HCT116 (cell line): ENCODE data around the gene HSDL2. TPM values are rescaled to one million over a fixed set of nuclear protein-coding genes. Genes with fewer than 3 reads are reported as not detected.
A peak's percentile ranks its signal among the peaks of the same experiment; 100 is the strongest.

ENCODE experiments used
- ATAC-seq: fragments of 200-7000 bp; cut with Tn5 transposase; 2 replicates; pipeline ENCODE4 v1.9.1; 2020; ENCODE audit warnings: mild to moderate bottlenecking, moderate library complexity
- BruUV-seq: library from RNA; stranded (reverse); fragments of 400-500 nt; replicated peaks from 2 replicates; lab custom pipeline; 2021; lab: Mats Ljungman, UMichigan
- CTCF ChIA-PET: fragments of 300-600 bp; sonication (Branson Sonifier 250); formaldehyde crosslinking; loops from one replicate; lab custom pipeline; 2021; ENCODE audit warnings: antibody characterized with exemption; lab: Charles Lee
- POLR2A ChIA-PET: fragments of 300-600, 350-600 bp; sonication (Branson Sonifier 250); formaldehyde crosslinking; loops from one replicate; lab custom pipeline; 2021; ENCODE audit warnings: antibody characterized with exemption; lab: Charles Lee
- RAD21 ChIA-PET, 2 experiments: fragments of 300-600 bp; sonication (Branson Sonifier 250); formaldehyde crosslinking; loops; one replicate each; lab custom pipeline; 2023; ENCODE audit warnings: low total read pairs in 2 of 2; ENCODE audit not compliant: uncharacterized antibody in 2 of 2, unreplicated experiment in 2 of 2, low non-redundant PET in 1 of 2; lab: Charles Lee
- DNase-seq: peaks from one replicate; pipeline ENCODE4 v3.0.0-alpha.2; 2010; ENCODE audit warnings: low read depth, low spot score
- H2AFZ ChIP-seq: fragments of 200-600 bp; shearing (Covaris generic), sonication (generic); 2 replicates; pipeline ENCODE4 v1.6.1; 2017; ENCODE audit warnings: low read depth, mixed run types, mixed read lengths, antibody characterized with exemption, low read length; ENCODE audit not compliant: poor library complexity, severe bottlenecking
- H3K27ac ChIP-seq: 2 replicates; pipeline ENCODE4 v1.5.1; 2012; ENCODE audit warnings: low read depth, low read length
- H3K27me3 ChIP-seq: fragments of 200-600 bp; sonication (generic); 2 replicates; pipeline ENCODE4 v1.6.1; 2016; ENCODE audit warnings: mixed run types, low read length, mixed read lengths; ENCODE audit not compliant: insufficient read depth
- H3K36me3 ChIP-seq, 2 experiments: fragments of 200-500 bp in 1 of 2; fragments of 200-600 bp in 1 of 2; sonication (Bioruptor generic) in 1 of 2; sonication (generic) in 1 of 2; 2 replicates each; pipeline versions ENCODE4 v1.5.1 to v1.6.1; 2014 to 2016; ENCODE audit warnings: low read length in 2 of 2, inconsistent platforms in 1 of 2, mixed read lengths in 1 of 2, mixed run types in 1 of 2; ENCODE audit not compliant: insufficient read depth in 2 of 2, control insufficient read depth in 1 of 2
- H3K4me1 ChIP-seq, 2 experiments: fragments of 200-600 bp in 1 of 2; sonication (generic) in 1 of 2; 2 replicates each; pipeline versions ENCODE4 v1.5.1 to v1.6.1; 2012 to 2017; ENCODE audit warnings: low read length in 2 of 2, inconsistent platforms in 1 of 2, mild to moderate bottlenecking in 1 of 2, mixed read lengths in 1 of 2, mixed run types in 1 of 2, moderate library complexity in 1 of 2; ENCODE audit not compliant: insufficient read depth in 2 of 2, control insufficient read depth in 1 of 2
- H3K4me2 ChIP-seq: fragments of 200-600 bp; sonication (generic); 2 replicates; pipeline ENCODE4 v1.6.1; 2017; ENCODE audit warnings: mixed run types, low read length, mixed read lengths
- H3K4me3 ChIP-seq, 2 experiments: fragments of 200-600 bp in 1 of 2; sonication (generic) in 1 of 2; replicated peaks in 1 of 2; 2 replicates each; pipeline ENCODE4 v1.5.1; 2011 to 2016; ENCODE audit warnings: low read length in 2 of 2, control low read depth in 1 of 2, low read depth in 1 of 2, mild to moderate bottlenecking in 1 of 2, mixed read lengths in 1 of 2, mixed run types in 1 of 2
- H3K79me2 ChIP-seq: fragments of 200-600 bp; sonication (generic); 2 replicates; pipeline ENCODE4 v1.6.1; 2017; ENCODE audit warnings: mild to moderate bottlenecking, mixed run types, low read length, moderate library complexity, mixed read lengths; ENCODE audit not compliant: insufficient read depth
- H3K9ac ChIP-seq: fragments of 200-600 bp; sonication (generic); 2 replicates; pipeline ENCODE4 v1.6.1; 2016; ENCODE audit warnings: low read length, mixed read lengths
- H3K9me2 ChIP-seq: fragments of 200-600 bp; sonication (generic), shearing (Covaris generic); 2 replicates; pipeline ENCODE4 v1.6.1; 2017; ENCODE audit warnings: mixed run types, mild to moderate bottlenecking, moderate library complexity; ENCODE audit not compliant: insufficient read depth
- H3K9me3 ChIP-seq, 2 experiments: fragments of 200-500 bp in 1 of 2; fragments of 200-600 bp in 1 of 2; sonication (Bioruptor generic) in 1 of 2; sonication (generic) in 1 of 2; 2 replicates each; pipeline ENCODE4 v1.6.1; 2014 to 2017; ENCODE audit warnings: low read length in 2 of 2, mixed read lengths in 2 of 2, inconsistent platforms in 1 of 2, low read depth in 1 of 2, mild to moderate bottlenecking in 1 of 2, mixed run types in 1 of 2, moderate library complexity in 1 of 2; ENCODE audit not compliant: control insufficient read depth in 1 of 2, insufficient read depth in 1 of 2
- H4K20me1 ChIP-seq: fragments of 200-600 bp; sonication (generic), shearing (Covaris generic); 2 replicates; pipeline ENCODE4 v1.6.1; 2017; ENCODE audit warnings: mixed run types, mild to moderate bottlenecking, moderate library complexity; ENCODE audit not compliant: insufficient read depth
- CBX3 ChIP-seq: IDR thresholded peaks from 2 replicates; pipeline ENCODE4 v1.6.1; 2012; ENCODE audit warnings: low read depth
- CEBPB ChIP-seq: IDR thresholded peaks from 2 replicates; pipeline ENCODE4 v1.6.1; 2012; ENCODE audit warnings: low read depth
- EGR1 ChIP-seq: IDR thresholded peaks from 2 replicates; pipeline ENCODE4 v1.6.1; 2012; ENCODE audit warnings: low read depth
- ELF1 ChIP-seq: IDR thresholded peaks from 2 replicates; pipeline ENCODE4 v1.6.1; 2012; ENCODE audit warnings: low read depth, borderline replicate concordance
- EZH2 ChIP-seq: fragments of 200-600 bp; sonication (generic); IDR thresholded peaks from 2 replicates; pipeline ENCODE4 v1.6.1; 2017; ENCODE audit warnings: antibody characterized with exemption, mixed run types
- EZH2phosphoT487 ChIP-seq: fragments of 200-600 bp; IDR thresholded peaks from 2 replicates; pipeline ENCODE4 v1.6.1; 2018; ENCODE audit warnings: antibody characterized with exemption, borderline replicate concordance
- FOSL1 ChIP-seq: IDR thresholded peaks from 2 replicates; pipeline ENCODE4 v1.6.1; 2012; ENCODE audit warnings: low read depth
- JUND ChIP-seq: IDR thresholded peaks from 2 replicates; pipeline ENCODE4 v1.6.1; 2012
- POLR2AphosphoS5 ChIP-seq: IDR thresholded peaks from 2 replicates; pipeline ENCODE4 v1.6.1; 2011; ENCODE audit warnings: mild to moderate bottlenecking, low read depth, low read length, moderate library complexity
- RAD21 ChIP-seq: IDR thresholded peaks from 2 replicates; pipeline ENCODE4 v1.6.1; 2012; ENCODE audit warnings: low read depth, mild to moderate bottlenecking
- SIN3A ChIP-seq: IDR thresholded peaks from 2 replicates; pipeline ENCODE4 v1.6.1; 2012; ENCODE audit warnings: low read depth
- SP1 ChIP-seq: IDR thresholded peaks from 2 replicates; pipeline ENCODE4 v1.6.1; 2012; ENCODE audit warnings: low read depth
- SRF ChIP-seq: IDR thresholded peaks from 2 replicates; pipeline ENCODE4 v1.6.1; 2012; ENCODE audit warnings: low read depth
- TCF7L2 ChIP-seq: IDR thresholded peaks from 2 replicates; pipeline ENCODE4 v1.7.0; 2011; ENCODE audit warnings: borderline replicate concordance, inconsistent platforms; ENCODE audit not compliant: insufficient read depth, insufficient read length; ENCODE audit errors: extremely low read depth
- ZFX ChIP-seq: fragments of 450-650 bp; IDR thresholded peaks from 2 replicates; pipeline ENCODE4 v1.6.1; 2017
- ZNF274 ChIP-seq: fragments of 200-500 bp; sonication (Bioruptor generic); IDR thresholded peaks from 2 replicates; pipeline ENCODE4 v1.6.1; 2014; ENCODE audit warnings: mild to moderate bottlenecking, low read depth, low read length, inconsistent platforms
- intact Hi-C: fragments of 100-400 bp; cut with micrococcal nuclease; formaldehyde crosslinking; loops from 2 replicates; pipeline ENCODE4 v1.10.0; 2022
- total RNA-seq: library from RNA; stranded (reverse); gene quantifications from one replicate; pipeline ENCODE4 v1.2.1, GENCODE V29; 2021; ENCODE audit not compliant: unreplicated experiment
- TF ChIP-seq, protein P1 (sequence below): IDR thresholded peaks from 2 replicates; pipeline ENCODE4 v1.6.1; 2012
- TF ChIP-seq, protein P2 (sequence below): IDR thresholded peaks from 2 replicates; pipeline ENCODE4 v1.6.1; 2011; ENCODE audit warnings: mild to moderate bottlenecking, low read length, moderate library complexity; ENCODE audit not compliant: insufficient replicate concordance; ENCODE audit errors: extremely low read depth
- TF ChIP-seq, protein P3 (sequence below), 3 experiments: fragments of 200-600 bp in 1 of 3; sonication (generic) in 1 of 3; IDR thresholded peaks in 2 of 3; conservative IDR thresholded peaks in 1 of 3; 2 replicates each; pipeline ENCODE4 v1.5.1; 2012 to 2017; ENCODE audit warnings: low read depth in 2 of 3, low read length in 2 of 3, antibody characterized with exemption in 1 of 3, borderline replicate concordance in 1 of 3, control low read depth in 1 of 3, mild to moderate bottlenecking in 1 of 3, mixed read lengths in 1 of 3, mixed run types in 1 of 3, moderate library complexity in 1 of 3; ENCODE audit not compliant: insufficient read depth in 1 of 3
- TF ChIP-seq, protein P4 (sequence below): IDR thresholded peaks from 2 replicates; pipeline ENCODE4 v1.6.1; 2012; ENCODE audit warnings: low read depth
- TF ChIP-seq, protein P5 (sequence below): IDR thresholded peaks from 2 replicates; pipeline ENCODE4 v1.6.1; 2012

Gene HSDL2
- total RNA-seq, 1 experiment from 2014 or later: 33.9 TPM

DNA sequence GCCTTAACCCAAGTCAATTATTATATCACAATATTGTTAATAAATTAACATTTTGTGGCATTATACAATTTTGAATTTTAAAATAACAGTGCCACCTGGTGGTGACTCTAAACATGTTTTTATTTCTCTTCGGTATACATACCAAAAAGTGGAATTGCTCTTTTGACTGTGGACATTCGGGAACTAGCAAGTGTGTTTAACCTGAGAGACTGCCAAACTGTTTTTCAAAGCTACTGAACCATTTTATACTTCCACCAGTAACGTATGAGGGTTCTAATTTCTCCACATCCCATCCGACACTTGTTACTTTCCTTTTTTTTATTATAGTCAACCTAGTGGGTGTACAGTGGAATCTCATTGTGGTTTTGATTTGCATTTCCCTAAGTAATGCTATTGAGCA lies 18.3 kb upstream of the HSDL2 start:
- Histone ChIP-seq H3K27me3 (no peaks in the 10 kb centered on the region), H3K9me2 (no peaks in the 10 kb centered on the region), H4K20me1 (no peaks in the 10 kb centered on the region), H3K27ac (no peak overlapping the region), H3K4me3 (no peak overlapping the region), H3K79me2 (no peaks in the 10 kb centered on the region), H3K4me2 (peak overlapping the region; percentile 30; the same call in 1 of the 2 replicates), H3K4me1 (peaks cover 7 to 10% of the 10 kb centered on the region in 2 experiments; a peak in 3 of 4 replicates), H2AFZ (no peak overlapping the region), H3K36me3 (no peaks in the 10 kb centered on the region), H3K9ac (no peak overlapping the region), H3K9me3 (no peaks in the 10 kb centered on the region)
- peak; percentile 33 for DNase-seq
- CTCF ChIA-PET: interaction anchor here (1.2 to 4.3 kb wide), 5 partner anchors 18 to 268 kb away, joined by 3 to 57 read pairs (median 5); partner anchors contain the start of genes HSDL2 and PTBP3
- RAD21 ChIA-PET: interaction anchor here in 1 of 2 experiments (3.0 kb wide), 1 partner anchor 249 kb away, joined by 10 read pairs; no protein-coding TSS in a partner anchor
- POLR2A ChIA-PET: no interaction called here
- 0 out of 2 replicates have a peak, but pooled peaks have one; percentile 50 for ATAC-seq
- intact Hi-C loops: loop anchor here (1.0 to 10.0 kb wide), 3 partner anchors 248 to 597 kb away; no protein-coding TSS in a partner anchor
- no TSS peak for BruUV-seq
- TF ChIP-seq POLR2AphosphoS5 (no peak), RAD21 (peak; percentile 86), ELF1 (no peak; the same call in 1 of the 2 replicates), SRF (no peak), SP1 (no peak), EGR1 (no peak), CBX3 (no peak), FOSL1 (0 out of 2 replicates have a peak, but pooled peaks have one; percentile 12), ZNF274 (no peak), SIN3A (no peak), CEBPB (no peak), TCF7L2 (no peak), EZH2 (no peak), ZFX (no peak), EZH2phosphoT487 (no peak), JUND (no peak)
- TF ChIP-seq, protein P1, sequence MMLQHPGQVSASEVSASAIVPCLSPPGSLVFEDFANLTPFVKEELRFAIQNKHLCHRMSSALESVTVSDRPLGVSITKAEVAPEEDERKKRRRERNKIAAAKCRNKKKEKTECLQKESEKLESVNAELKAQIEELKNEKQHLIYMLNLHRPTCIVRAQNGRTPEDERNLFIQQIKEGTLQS: no peak
- TF ChIP-seq, protein P2, sequence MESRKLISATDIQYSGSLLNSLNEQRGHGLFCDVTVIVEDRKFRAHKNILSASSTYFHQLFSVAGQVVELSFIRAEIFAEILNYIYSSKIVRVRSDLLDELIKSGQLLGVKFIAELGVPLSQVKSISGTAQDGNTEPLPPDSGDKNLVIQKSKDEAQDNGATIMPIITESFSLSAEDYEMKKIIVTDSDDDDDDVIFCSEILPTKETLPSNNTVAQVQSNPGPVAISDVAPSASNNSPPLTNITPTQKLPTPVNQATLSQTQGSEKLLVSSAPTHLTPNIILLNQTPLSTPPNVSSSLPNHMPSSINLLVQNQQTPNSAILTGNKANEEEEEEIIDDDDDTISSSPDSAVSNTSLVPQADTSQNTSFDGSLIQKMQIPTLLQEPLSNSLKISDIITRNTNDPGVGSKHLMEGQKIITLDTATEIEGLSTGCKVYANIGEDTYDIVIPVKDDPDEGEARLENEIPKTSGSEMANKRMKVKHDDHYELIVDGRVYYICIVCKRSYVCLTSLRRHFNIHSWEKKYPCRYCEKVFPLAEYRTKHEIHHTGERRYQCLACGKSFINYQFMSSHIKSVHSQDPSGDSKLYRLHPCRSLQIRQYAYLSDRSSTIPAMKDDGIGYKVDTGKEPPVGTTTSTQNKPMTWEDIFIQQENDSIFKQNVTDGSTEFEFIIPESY: no peak
- TF ChIP-seq, protein P3, sequence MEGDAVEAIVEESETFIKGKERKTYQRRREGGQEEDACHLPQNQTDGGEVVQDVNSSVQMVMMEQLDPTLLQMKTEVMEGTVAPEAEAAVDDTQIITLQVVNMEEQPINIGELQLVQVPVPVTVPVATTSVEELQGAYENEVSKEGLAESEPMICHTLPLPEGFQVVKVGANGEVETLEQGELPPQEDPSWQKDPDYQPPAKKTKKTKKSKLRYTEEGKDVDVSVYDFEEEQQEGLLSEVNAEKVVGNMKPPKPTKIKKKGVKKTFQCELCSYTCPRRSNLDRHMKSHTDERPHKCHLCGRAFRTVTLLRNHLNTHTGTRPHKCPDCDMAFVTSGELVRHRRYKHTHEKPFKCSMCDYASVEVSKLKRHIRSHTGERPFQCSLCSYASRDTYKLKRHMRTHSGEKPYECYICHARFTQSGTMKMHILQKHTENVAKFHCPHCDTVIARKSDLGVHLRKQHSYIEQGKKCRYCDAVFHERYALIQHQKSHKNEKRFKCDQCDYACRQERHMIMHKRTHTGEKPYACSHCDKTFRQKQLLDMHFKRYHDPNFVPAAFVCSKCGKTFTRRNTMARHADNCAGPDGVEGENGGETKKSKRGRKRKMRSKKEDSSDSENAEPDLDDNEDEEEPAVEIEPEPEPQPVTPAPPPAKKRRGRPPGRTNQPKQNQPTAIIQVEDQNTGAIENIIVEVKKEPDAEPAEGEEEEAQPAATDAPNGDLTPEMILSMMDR (IDR thresholded peaks at IDR 0.05 in 2 of 3, conservative IDR thresholded peaks at IDR 0.05 in 1 of 3; ENCODE audit: borderline replicate concordance in 1 of 3, insufficient read depth in 1 of 3, low read depth in 2 of 3, low read length in 2 of 3): peak in 2 of 3 experiments; percentile 58 to 86; a peak in 4 of 6 replicates
- TF ChIP-seq, protein P4, sequence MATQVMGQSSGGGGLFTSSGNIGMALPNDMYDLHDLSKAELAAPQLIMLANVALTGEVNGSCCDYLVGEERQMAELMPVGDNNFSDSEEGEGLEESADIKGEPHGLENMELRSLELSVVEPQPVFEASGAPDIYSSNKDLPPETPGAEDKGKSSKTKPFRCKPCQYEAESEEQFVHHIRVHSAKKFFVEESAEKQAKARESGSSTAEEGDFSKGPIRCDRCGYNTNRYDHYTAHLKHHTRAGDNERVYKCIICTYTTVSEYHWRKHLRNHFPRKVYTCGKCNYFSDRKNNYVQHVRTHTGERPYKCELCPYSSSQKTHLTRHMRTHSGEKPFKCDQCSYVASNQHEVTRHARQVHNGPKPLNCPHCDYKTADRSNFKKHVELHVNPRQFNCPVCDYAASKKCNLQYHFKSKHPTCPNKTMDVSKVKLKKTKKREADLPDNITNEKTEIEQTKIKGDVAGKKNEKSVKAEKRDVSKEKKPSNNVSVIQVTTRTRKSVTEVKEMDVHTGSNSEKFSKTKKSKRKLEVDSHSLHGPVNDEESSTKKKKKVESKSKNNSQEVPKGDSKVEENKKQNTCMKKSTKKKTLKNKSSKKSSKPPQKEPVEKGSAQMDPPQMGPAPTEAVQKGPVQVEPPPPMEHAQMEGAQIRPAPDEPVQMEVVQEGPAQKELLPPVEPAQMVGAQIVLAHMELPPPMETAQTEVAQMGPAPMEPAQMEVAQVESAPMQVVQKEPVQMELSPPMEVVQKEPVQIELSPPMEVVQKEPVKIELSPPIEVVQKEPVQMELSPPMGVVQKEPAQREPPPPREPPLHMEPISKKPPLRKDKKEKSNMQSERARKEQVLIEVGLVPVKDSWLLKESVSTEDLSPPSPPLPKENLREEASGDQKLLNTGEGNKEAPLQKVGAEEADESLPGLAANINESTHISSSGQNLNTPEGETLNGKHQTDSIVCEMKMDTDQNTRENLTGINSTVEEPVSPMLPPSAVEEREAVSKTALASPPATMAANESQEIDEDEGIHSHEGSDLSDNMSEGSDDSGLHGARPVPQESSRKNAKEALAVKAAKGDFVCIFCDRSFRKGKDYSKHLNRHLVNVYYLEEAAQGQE: no peak
- TF ChIP-seq, protein P5, sequence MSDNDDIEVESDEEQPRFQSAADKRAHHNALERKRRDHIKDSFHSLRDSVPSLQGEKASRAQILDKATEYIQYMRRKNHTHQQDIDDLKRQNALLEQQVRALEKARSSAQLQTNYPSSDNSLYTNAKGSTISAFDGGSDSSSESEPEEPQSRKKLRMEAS: no peak
